C4-2B (cell line): ENCODE data around the gene CHMP4A.

Experiments
- ZFX ChIP-seq: fragments of 450-650 bp; IDR thresholded peaks from 2 replicates; pipeline ENCODE4 v1.6.1; 2017
- TF ChIP-seq, protein P1 (sequence below): fragments of 450-650 bp; conservative IDR thresholded peaks from 2 replicates; pipeline ENCODE4 v1.5.1; 2017; ENCODE audit warnings: mild to moderate bottlenecking

DNA sequence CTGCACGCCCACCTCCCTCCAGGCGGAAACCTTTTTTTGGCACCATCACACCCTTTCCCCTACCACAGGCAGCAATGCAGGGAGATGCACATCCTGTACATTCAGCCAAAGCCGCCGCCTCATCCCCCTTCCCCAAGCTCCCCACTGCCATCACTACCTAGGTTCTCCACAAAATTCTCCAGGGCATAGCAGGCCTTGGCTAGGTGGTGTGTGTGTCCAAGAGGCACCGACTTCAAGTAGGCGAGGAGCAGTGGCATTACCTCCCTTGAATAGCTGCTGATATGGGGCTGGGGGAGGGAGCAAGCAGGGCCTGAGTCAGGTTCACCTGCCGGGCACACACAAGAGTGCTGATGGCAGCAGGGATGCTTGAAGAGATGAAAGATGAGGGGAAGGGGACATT lies 28.3 kb downstream of the CHMP4A start:
- TF ChIP-seq, protein P1, sequence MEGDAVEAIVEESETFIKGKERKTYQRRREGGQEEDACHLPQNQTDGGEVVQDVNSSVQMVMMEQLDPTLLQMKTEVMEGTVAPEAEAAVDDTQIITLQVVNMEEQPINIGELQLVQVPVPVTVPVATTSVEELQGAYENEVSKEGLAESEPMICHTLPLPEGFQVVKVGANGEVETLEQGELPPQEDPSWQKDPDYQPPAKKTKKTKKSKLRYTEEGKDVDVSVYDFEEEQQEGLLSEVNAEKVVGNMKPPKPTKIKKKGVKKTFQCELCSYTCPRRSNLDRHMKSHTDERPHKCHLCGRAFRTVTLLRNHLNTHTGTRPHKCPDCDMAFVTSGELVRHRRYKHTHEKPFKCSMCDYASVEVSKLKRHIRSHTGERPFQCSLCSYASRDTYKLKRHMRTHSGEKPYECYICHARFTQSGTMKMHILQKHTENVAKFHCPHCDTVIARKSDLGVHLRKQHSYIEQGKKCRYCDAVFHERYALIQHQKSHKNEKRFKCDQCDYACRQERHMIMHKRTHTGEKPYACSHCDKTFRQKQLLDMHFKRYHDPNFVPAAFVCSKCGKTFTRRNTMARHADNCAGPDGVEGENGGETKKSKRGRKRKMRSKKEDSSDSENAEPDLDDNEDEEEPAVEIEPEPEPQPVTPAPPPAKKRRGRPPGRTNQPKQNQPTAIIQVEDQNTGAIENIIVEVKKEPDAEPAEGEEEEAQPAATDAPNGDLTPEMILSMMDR, result no peak
- TF ChIP-seq ZFX, result no peak
